Activated naive CD8-positive, alpha-beta T cell treated with anti-CD3 and anti-CD28 coated beads, Interleukin-2, amount 50 U/mL, for 16 hours (primary cell): ENCODE results near the gene MMAB.

ENCODE experiments used
- DNase-seq: peaks from one replicate; pipeline ENCODE4 v3.0.0-alpha.2; 2020; ENCODE audit warnings: low read depth, low spot score

Gene MMAB

DNA sequence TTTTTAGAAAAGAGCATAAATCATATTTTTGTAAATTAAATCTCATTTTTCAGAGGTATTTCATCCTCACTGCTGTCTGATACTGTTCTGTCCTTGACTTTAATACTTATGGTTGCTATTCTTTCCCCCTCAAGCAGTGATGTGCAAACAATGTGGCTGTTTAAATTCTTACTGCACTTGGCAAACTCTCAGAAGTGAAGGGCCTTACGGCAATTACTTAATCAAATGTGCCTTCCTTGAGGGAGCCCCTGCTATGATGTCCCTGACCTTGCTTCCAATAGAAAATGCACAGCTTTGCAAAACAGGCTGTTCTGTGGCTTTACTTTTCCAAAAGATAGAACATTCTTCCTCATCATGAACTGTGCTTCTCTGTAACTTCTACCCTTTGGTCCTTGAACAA lies 60.7 kb downstream of the MMAB start:
- DNase-seq = no peak

GRCh38 chr12:109510196-109510595 lies 63.1 kb downstream of the MMAB start:
- no peak for DNase-seq

GRCh38 chr12:109504068-109504467 lies 69.2 kb downstream of the MMAB start:
- DNase-seq = no peak
